ENCODE results near the gene CST9L. TPM values are rescaled to one million over a fixed set of nuclear protein-coding genes. Genes with fewer than 3 reads are reported as not detected.

Gene CST9L
- total RNA-seq, 1 donor from 2014 or later = not detected

DNA sequence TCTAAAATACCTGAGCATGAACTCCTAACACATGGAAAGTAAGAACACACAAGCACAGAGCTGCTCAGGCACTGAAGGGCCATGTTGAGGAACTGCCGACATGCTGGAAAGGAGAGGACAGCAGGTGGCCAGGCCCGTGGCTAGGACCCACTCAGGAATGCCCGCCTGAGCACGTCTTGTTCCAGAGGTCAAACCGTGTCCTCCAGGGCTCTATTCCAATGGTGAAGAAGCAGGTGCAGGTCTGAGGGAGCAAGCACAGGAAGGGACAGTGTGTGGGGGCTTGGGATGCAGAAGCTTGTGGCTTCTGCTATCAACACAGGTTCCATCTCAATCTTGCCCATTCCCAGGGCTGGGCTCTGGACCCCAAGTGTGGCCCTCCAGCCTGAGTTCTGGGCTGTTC lies 20.7 kb downstream of the CST9L start:
- no peak for DNase-seq (ENCODE audit: low read depth, low spot score)

DNA sequence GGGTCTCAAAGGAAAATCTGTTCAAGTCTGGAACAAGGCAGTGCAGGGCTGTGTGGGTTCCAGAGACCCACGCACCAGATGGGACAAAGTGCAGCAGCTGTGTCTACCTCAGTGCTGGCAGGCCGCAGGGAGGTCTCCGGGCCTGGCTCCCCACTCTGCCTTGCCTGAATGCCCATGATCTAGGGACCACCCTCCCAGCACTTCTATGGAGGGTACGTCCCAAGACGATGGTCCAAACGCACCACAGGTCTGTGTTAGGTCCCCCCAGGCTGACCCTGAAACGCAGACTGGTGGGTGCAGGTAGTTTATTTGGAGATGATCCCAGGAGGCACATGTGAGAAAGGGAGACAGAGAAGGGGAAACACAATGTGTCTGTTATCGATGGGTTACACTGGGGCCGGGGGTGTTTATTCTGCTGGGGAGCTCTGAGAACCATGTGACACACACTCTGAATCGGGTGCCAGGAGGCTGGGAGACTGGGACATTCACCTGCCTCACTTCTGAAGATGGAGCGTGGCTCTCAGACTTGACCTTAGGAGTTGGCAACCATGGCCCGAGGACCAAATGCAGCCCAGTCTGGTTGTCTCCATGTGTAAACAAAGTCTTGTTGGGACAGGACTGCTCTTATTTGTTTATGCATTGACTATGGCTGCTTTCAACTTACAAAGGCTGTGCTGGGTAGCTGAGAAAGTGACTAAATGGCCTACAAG lies 21.7 kb downstream of the CST9L start:
- DNase-seq (ENCODE audit: low read depth, low spot score) = no peak

DNA sequence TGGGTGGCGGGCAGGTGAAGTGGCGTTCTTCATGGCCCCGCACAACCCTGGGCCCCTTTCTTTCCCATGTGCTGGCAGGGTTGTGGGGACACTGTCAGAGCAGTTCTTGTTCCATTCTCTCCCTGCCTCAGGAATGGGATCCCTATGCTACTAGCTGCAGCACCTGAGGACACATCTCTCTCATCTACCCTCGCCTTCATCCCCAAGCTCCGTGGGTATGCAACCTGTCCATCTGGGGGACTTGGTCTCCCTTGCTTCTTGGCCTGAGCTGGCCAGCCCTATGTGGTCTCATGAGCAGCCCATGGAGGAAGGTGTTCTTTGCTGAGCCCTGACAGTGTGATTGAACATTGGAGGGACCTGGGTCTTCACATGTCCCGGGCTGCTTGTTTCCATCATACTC lies 24.2 kb downstream of the CST9L start:
- DNase-seq (ENCODE audit: low read depth, low spot score) = no peak

DNA sequence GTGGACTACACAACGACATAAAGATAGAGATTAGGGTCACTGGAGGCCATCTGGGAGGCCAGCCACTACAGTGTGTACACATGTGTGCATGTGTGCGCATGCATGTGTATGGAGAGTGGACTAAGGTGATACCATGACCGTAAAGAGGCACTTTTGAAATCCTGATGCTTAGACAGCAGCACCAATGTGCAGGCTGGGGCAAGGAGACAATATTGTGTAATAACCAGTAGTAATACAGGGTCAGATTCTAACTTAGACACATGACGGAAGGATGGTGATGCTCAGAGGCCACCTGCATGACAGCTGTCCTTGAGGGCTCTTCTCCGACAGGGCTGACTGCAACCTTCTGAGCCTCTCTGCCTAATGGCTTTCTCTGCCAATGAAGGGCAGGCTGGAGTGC lies 25.5 kb downstream of the CST9L start:
- DNase-seq (ENCODE audit: low read depth, low spot score) = no peak

DNA sequence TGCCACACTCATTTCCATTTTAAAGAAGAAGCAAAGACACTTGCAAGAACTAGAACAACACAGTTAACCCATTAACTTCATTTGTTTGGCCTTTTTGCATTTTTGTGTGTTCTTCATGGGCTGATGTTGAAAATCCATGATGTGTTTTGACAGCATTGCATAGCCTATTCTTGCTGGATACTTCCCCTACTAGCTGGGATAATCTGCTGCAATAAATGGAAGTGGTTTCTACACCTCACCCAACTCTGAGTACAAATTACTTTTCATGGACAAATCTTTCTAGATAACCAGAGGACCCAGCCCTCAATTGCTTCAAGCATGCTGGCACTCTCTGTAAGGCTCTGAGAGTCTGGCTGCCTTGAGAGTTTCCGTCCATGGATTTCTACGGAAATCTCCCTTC lies 26.5 kb downstream of the CST9L start:
- no peak for DNase-seq (ENCODE audit: low read depth, low spot score)

DNA sequence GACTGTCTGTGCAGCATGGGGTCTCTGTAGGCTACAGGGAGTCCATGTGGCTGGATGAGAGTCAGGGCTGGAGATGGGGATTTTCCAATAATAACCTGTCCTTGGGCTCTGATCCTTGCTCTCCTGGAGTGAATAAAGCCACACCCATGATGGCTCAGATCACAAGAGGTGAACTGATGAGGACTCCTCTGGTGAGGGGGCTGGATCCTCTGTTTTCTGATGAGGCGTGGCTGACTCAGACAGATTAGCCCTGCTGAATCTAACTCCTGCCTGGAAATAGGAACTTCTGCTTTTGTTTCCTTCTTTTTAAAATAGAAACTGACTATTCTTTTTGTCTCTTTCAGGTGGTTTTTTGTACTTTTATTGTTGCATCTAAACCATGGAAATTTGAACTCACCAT lies 27.0 kb downstream of the CST9L start:
- DNase-seq (ENCODE audit: low read depth, low spot score) = no peak

DNA sequence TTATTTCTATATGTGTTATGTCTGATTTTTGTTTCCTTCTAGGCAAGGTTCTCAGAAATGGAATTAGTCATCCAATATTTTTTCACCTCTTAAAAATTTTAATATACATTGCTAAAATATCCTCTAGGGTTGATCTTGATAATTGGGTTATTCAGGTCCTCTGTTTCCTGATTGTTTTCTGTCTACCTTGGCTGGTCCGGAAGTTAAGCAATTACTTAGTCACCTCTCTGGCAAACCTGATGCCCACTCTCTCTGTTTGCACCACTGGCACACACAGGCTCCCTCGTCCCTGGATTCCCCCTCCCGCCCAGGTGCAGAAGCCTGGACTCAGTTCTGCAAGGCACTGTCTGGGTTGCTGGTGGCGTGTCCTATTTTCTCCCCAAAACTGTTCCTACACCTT lies 27.7 kb downstream of the CST9L start:
- no peak for DNase-seq (ENCODE audit: low read depth, low spot score)

DNA sequence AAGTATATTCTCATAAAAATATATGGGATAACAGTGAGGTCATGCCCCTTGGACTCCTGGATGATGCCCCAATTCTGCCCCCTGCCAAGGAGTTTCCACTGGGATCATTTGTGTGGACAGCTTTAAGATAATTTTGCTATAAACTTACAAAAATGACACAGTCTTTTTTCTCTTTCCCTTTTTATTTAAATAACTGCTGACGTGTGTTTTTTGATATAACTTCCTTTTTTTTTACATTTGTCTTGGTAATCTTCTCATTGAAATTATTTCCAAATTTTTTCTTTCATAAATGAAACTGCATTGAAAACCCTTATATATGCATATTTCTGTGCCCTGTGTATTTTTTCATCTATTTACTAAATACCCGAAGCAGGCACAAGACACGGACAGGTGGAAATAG lies 31.3 kb downstream of the CST9L start:
- DNase-seq (ENCODE audit: low read depth, low spot score) = no peak

DNA sequence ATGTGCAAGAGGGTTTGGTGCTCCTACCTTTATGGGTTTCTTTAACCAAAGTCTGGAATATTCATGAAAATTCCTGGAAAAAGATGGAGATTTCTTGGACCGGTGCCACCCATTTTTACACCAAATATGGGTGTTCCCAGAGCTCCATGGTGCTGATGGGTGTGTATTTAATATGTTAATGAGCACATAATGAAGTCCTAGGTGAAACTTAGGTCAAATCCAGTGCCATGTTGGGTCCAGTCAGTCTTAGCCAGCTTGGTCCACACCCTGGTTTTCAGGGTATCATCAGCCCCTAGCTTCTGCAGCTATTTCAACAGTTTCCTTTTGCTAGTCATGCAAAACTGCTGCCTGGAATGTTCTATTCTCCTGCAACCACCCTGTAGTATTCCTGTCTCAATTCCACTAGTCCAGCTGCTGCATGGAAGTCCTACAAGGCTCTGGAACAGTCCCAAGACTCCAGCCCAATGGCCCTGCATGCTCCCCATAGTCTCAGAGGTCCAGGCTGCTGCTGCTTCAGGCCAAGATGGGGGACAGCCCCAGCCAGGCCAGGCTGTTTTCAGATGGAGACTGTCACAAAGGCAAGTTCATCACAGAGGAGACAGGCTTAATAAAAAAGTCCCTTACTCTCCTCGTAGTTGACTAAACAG lies 31.8 kb downstream of the CST9L start:
- no peak for DNase-seq (ENCODE audit: low read depth, low spot score)

DNA sequence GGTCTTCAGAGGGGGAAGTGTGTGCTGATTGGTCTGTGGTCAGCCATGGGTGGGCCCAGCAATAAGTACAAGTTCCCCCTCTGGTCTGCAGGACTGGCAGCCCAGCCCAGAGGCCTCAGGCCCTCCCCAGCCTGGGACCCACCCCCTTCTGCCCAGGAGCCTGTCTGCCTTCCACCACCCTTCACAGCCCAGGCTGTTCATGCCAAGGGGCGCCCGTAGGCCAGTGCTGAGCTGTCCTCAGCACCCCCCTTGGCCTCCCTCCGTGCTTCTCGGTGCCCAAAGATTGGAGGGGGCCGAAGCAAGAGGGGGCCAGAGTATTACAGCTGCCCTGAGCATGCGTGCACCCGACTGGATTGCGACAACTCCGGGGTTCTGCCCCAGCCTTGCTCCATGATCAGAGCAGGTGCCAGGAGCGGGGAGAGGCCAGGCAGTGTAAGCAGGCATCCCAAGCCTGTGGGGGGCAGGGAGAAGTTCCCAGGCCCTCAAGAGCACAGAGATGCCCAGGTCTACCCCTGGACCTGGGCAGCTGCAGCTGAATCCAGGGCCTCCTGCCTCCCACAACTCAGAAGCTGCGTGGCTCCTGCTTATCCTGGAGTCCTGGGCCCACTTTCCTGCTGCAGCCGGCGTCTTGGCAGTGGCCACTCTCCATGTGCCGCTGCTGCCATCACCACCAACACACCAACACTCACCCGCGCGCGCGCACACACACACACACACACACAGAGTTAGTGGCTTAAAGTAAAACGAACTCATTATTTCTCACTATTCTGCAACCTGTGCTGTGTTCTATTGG lies 33.3 kb downstream of the CST9L start:
- no peak for DNase-seq (ENCODE audit: low read depth, low spot score)

DNA sequence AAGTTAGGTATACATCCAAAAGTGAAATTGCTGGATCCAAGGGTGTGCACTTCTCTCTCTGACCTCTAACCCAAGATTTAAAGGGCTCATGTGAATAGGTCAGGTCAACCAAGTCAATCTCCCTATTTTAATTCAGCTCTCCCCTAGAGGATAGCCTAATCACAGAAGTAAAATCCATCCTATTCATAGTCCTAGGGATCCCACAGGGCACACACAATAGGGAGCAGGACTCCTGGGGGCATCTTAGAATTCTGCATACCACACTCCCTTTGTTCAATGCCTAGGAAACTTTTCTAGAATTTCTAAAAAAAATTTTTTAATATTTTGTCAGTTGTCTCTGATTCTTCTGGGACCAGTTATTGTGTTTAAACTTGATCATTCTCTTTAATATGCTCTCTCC lies 35.1 kb downstream of the CST9L start:
- DNase-seq (ENCODE audit: low read depth, low spot score) = no peak

DNA sequence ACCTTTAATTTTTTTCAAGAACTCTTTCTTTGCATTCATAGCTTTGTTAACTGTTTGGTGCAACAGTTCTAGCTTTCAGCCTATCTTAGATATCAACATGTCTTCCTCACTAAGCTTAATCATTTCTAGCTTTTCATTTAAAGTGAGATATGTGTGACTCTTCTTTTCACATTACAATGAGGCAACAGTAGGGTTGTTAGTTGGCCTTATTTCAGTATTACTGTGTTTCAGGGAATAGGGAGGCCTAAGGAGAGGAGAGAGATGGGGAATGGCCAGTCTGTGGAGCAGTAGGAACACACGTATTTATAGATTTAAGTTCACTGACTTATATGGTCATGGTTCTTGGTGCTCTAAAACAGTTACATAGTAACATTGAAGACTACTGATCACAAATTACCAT lies 35.8 kb downstream of the CST9L start:
- DNase-seq (ENCODE audit: low read depth, low spot score) = no peak

DNA sequence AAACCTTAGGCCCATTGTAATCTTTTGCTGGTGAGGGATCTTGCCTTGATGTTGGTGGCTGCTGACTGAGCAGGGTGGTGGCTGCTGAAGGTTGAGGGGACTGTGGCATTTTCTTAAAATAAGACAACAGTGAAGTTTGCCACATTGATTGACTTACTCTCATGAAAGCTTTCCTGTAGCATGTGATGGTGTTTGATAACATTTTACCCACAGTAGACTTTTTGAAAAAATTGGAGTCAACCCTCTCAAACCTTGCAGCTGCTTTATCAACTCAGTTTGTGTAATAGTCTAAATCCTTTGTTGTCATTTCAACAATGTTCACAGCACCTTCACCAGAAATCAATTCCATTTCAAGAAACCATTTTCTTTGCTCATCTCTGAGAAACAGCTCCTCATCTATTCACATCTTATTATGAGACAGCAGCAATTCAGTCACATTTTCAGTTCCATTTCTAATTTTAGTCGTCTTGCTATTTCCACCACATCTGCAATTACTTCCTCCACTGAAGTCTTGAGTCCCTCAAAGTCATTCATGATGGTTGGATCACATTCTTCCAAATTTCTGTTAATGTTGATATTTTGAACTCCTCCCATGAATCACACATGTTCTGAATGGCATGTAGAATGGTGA lies 37.2 kb downstream of the CST9L start:
- DNase-seq (ENCODE audit: low read depth, low spot score) = no peak

DNA sequence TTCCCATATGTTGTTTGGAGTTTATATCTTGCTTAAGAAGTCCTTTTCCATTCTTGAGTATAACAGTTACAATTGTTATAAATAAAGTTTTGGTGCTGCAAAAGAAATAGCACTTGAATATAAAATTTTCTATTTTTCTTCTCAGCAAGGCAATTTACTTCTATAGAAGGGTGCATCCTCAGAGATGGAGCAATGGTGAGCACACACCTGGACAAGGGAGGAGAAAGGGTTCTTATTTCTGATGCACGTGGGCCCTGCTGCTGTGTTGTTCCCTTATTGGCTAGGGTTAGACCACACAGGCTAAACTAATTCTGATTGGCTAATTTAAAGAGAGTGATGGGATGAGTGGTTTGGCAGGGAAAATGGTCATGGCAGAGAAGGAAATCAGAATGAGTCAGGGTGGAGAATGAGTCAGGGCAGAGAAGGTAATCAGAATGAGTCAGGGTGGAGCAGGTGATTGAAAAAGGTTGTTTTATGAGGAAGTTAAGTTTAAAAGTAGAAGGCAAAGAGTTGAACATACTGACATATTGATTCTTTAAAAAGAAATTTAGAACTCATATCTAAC lies 39.3 kb downstream of the CST9L start:
- no peak for DNase-seq (ENCODE audit: low read depth, low spot score)

DNA sequence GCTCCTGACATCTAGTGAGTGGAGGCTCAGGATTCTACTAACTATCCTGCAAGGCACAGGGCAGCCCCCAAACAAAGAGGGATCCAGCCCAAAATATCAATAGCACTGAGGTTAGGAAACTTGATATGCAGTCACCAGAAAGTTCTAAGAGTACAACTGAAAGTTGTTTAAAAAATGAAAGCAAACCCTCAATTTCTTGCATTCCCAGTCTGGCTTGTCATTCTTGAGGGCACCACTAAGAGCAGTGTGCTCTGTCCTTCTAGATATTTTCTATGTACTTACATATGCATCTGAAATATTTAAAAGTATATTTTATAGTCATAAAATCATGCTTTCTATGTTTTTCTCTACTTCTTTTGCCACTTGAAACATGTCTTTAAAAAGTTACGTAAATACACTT lies 41.4 kb downstream of the CST9L start:
- no peak for DNase-seq (ENCODE audit: low read depth, low spot score)

DNA sequence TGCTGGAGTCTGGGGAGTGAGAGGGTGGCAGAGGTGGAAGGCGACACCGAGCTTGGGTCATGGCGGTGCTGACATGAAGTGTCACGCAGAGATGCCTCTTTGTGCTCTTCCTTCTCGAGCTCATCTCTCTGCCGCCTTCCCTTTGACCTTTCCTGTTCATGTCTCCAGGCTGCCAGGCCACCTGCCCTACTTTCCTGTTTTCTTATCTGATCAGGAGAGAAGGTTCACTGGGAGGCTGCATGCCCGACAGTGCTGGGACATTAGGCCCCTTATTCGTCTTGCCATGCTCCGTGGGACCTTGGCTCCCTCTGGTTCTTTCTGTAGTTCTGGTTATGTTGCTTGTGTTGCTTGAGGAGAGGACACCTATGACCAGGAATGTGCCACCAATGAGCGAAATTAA lies 44.1 kb downstream of the CST9L start:
- no peak for DNase-seq (ENCODE audit: low read depth, low spot score)

DNA sequence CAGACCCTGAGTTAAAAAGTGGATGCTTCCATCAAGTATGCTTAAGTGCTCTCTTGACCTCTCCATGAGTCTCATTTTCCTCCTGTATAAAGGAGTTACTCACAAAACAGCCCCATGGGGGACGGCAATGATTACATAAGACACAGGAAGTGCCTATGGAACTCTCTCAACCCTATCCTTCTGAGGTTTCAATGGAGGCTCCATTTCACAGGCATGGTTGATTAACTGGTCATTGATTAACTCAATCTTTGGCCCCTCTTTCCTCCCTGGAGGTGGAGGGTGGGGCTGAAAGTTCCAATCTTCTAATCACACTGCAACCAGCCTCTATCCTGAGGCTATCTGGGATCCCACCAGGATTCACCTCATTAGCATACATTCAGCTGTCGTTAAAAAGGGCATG lies 48.1 kb downstream of the CST9L start:
- no peak for DNase-seq (ENCODE audit: low read depth, low spot score)

DNA sequence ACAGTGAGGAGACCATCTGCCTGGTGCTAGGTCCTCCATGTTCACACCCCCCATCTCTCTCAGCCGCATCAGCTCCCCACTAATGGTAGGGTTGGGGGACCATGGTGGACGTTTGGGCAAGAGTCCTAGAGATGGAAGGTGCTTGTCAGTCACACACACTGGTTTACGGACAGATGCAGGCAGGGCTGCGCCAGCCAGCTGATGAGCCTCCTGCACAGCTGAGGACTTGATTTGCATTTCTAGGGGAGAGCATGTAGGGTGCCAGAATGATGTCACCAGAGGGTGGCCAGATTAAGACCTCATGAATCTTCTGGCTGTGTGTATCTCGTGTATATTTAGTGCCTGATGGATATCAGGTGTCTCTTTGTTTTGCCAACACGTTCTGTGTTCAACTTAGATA lies 48.7 kb downstream of the CST9L start:
- no peak for DNase-seq (ENCODE audit: low read depth, low spot score)

DNA sequence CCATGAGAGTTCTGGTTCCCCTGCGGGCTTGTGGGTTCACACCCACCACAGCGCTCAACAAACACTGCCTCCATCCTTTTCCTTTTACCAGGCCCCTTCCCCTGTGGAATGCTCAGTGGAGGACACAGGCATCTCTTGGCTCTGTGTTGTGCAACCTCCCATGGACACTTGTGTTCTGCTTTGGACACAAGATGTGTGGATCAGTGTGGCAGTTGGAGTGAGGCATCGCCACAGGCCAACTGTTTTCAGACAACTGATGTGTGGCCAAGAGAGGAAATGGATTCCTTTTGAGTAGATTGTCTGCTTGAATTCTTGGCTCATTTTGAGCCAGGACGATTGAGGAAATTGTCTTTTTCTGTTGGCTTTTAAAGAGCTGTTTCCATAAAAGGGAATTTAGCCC lies 50.6 kb downstream of the CST9L start:
- no peak for DNase-seq (ENCODE audit: low read depth, low spot score)

DNA sequence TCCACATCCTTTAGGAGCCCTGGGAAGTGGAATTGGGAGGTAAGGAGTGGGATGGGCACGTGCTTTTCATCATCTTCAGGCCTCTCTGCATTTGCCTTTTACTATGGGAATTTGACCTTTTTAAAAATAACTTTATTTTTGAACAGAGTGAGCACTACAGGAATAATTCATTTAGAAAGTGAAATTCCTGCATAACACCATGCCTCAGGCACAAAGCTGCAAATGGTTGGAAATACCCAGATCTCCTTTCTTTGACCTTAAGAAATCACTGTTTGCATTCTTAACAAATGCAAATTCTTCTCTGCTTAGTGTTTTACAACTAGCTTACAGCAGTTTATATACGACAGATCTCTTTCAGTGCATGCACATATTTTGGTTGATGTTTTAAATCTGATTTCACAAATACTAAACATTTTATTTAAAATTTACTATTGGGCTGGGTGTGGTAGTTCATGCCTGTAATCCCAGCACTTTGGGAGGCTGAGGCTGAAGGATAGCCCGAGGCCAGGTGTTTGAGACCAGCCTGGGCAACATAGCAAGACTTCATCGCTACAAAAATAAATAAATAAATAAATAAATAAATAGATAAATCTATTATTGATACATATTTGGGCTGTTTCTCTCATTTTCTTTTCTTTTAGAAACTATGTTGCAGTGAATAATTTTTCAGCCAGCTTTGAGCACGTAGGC lies 52.9 kb downstream of the CST9L start:
- DNase-seq (ENCODE audit: low read depth, low spot score) = no peak

DNA sequence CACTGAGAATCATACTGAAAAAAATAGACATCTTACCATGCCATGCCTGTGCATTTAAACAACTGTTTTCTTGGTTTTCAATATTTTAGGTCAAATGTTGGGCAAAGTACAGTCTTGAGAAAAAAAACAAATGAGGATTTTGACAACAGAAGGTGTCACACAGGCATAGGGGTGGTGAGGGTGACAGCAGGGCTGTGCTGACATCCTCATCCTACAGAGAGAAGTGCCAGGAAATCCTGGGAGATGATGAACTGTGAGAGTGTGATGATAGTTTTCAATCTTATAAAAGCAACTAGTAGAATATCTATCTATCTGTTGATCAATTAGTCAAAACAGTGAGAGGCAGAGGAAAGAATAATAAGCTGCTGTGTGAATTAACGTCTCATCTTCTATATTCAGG lies 53.4 kb downstream of the CST9L start:
- no peak for DNase-seq (ENCODE audit: low read depth, low spot score)

Data from pulmonary artery endothelial cell (primary cell).